HCT116 (cell line): Measurements from ENCODE around the gene DDX54. TPM values are rescaled to one million over a fixed set of nuclear protein-coding genes. Genes with fewer than 3 reads are reported as not detected.

Experiments
- ATAC-seq: fragments of 200-7000 bp; cut with Tn5 transposase; 2 replicates; pipeline ENCODE4 v1.9.1; 2020; ENCODE audit warnings: mild to moderate bottlenecking, moderate library complexity
- BruUV-seq: library from RNA; stranded (reverse); fragments of 400-500 nt; replicated peaks from 2 replicates; lab custom pipeline; 2021; lab: Mats Ljungman, UMichigan
- CTCF ChIA-PET: fragments of 300-600 bp; sonication (Branson Sonifier 250); formaldehyde crosslinking; loops from one replicate; lab custom pipeline; 2021; ENCODE audit warnings: antibody characterized with exemption; lab: Charles Lee
- POLR2A ChIA-PET: fragments of 300-600, 350-600 bp; sonication (Branson Sonifier 250); formaldehyde crosslinking; loops from one replicate; lab custom pipeline; 2021; ENCODE audit warnings: antibody characterized with exemption; lab: Charles Lee
- RAD21 ChIA-PET, 2 experiments: fragments of 300-600 bp; sonication (Branson Sonifier 250); formaldehyde crosslinking; loops; one replicate each; lab custom pipeline; 2023; ENCODE audit warnings: low total read pairs in 2 of 2; ENCODE audit not compliant: uncharacterized antibody in 2 of 2, unreplicated experiment in 2 of 2, low non-redundant PET in 1 of 2; lab: Charles Lee
- DNase-seq: peaks from one replicate; pipeline ENCODE4 v3.0.0-alpha.2; 2010; ENCODE audit warnings: low read depth, low spot score
- H2AFZ ChIP-seq: fragments of 200-600 bp; shearing (Covaris generic), sonication (generic); 2 replicates; pipeline ENCODE4 v1.6.1; 2017; ENCODE audit warnings: low read depth, mixed run types, mixed read lengths, antibody characterized with exemption, low read length; ENCODE audit not compliant: poor library complexity, severe bottlenecking
- H3K27ac ChIP-seq: 2 replicates; pipeline ENCODE4 v1.5.1; 2012; ENCODE audit warnings: low read depth, low read length
- H3K27me3 ChIP-seq: fragments of 200-600 bp; sonication (generic); 2 replicates; pipeline ENCODE4 v1.6.1; 2016; ENCODE audit warnings: mixed run types, low read length, mixed read lengths; ENCODE audit not compliant: insufficient read depth
- H3K36me3 ChIP-seq, 2 experiments: fragments of 200-500 bp in 1 of 2; fragments of 200-600 bp in 1 of 2; sonication (Bioruptor generic) in 1 of 2; sonication (generic) in 1 of 2; 2 replicates each; pipeline versions ENCODE4 v1.5.1 to v1.6.1; 2014 to 2016; ENCODE audit warnings: low read length in 2 of 2, inconsistent platforms in 1 of 2, mixed read lengths in 1 of 2, mixed run types in 1 of 2; ENCODE audit not compliant: insufficient read depth in 2 of 2, control insufficient read depth in 1 of 2
- H3K4me1 ChIP-seq, 2 experiments: fragments of 200-600 bp in 1 of 2; sonication (generic) in 1 of 2; 2 replicates each; pipeline versions ENCODE4 v1.5.1 to v1.6.1; 2012 to 2017; ENCODE audit warnings: low read length in 2 of 2, inconsistent platforms in 1 of 2, mild to moderate bottlenecking in 1 of 2, mixed read lengths in 1 of 2, mixed run types in 1 of 2, moderate library complexity in 1 of 2; ENCODE audit not compliant: insufficient read depth in 2 of 2, control insufficient read depth in 1 of 2
- H3K4me2 ChIP-seq: fragments of 200-600 bp; sonication (generic); 2 replicates; pipeline ENCODE4 v1.6.1; 2017; ENCODE audit warnings: mixed run types, low read length, mixed read lengths
- H3K4me3 ChIP-seq, 2 experiments: fragments of 200-600 bp in 1 of 2; sonication (generic) in 1 of 2; replicated peaks in 1 of 2; 2 replicates each; pipeline ENCODE4 v1.5.1; 2011 to 2016; ENCODE audit warnings: low read length in 2 of 2, control low read depth in 1 of 2, low read depth in 1 of 2, mild to moderate bottlenecking in 1 of 2, mixed read lengths in 1 of 2, mixed run types in 1 of 2
- H3K79me2 ChIP-seq: fragments of 200-600 bp; sonication (generic); 2 replicates; pipeline ENCODE4 v1.6.1; 2017; ENCODE audit warnings: mild to moderate bottlenecking, mixed run types, low read length, moderate library complexity, mixed read lengths; ENCODE audit not compliant: insufficient read depth
- H3K9ac ChIP-seq: fragments of 200-600 bp; sonication (generic); 2 replicates; pipeline ENCODE4 v1.6.1; 2016; ENCODE audit warnings: low read length, mixed read lengths
- H3K9me2 ChIP-seq: fragments of 200-600 bp; sonication (generic), shearing (Covaris generic); 2 replicates; pipeline ENCODE4 v1.6.1; 2017; ENCODE audit warnings: mixed run types, mild to moderate bottlenecking, moderate library complexity; ENCODE audit not compliant: insufficient read depth
- H3K9me3 ChIP-seq, 2 experiments: fragments of 200-500 bp in 1 of 2; fragments of 200-600 bp in 1 of 2; sonication (Bioruptor generic) in 1 of 2; sonication (generic) in 1 of 2; 2 replicates each; pipeline ENCODE4 v1.6.1; 2014 to 2017; ENCODE audit warnings: low read length in 2 of 2, mixed read lengths in 2 of 2, inconsistent platforms in 1 of 2, low read depth in 1 of 2, mild to moderate bottlenecking in 1 of 2, mixed run types in 1 of 2, moderate library complexity in 1 of 2; ENCODE audit not compliant: control insufficient read depth in 1 of 2, insufficient read depth in 1 of 2
- H4K20me1 ChIP-seq: fragments of 200-600 bp; sonication (generic), shearing (Covaris generic); 2 replicates; pipeline ENCODE4 v1.6.1; 2017; ENCODE audit warnings: mixed run types, mild to moderate bottlenecking, moderate library complexity; ENCODE audit not compliant: insufficient read depth
- ELF1 ChIP-seq: IDR thresholded peaks from 2 replicates; pipeline ENCODE4 v1.6.1; 2012; ENCODE audit warnings: low read depth, borderline replicate concordance
- EZH2 ChIP-seq: fragments of 200-600 bp; sonication (generic); IDR thresholded peaks from 2 replicates; pipeline ENCODE4 v1.6.1; 2017; ENCODE audit warnings: antibody characterized with exemption, mixed run types
- EZH2phosphoT487 ChIP-seq: fragments of 200-600 bp; IDR thresholded peaks from 2 replicates; pipeline ENCODE4 v1.6.1; 2018; ENCODE audit warnings: antibody characterized with exemption, borderline replicate concordance
- SP1 ChIP-seq: IDR thresholded peaks from 2 replicates; pipeline ENCODE4 v1.6.1; 2012; ENCODE audit warnings: low read depth
- SRF ChIP-seq: IDR thresholded peaks from 2 replicates; pipeline ENCODE4 v1.6.1; 2012; ENCODE audit warnings: low read depth
- TCF7L2 ChIP-seq: IDR thresholded peaks from 2 replicates; pipeline ENCODE4 v1.7.0; 2011; ENCODE audit warnings: borderline replicate concordance, inconsistent platforms; ENCODE audit not compliant: insufficient read depth, insufficient read length; ENCODE audit errors: extremely low read depth
- ZFX ChIP-seq: fragments of 450-650 bp; IDR thresholded peaks from 2 replicates; pipeline ENCODE4 v1.6.1; 2017
- ZNF274 ChIP-seq: fragments of 200-500 bp; sonication (Bioruptor generic); IDR thresholded peaks from 2 replicates; pipeline ENCODE4 v1.6.1; 2014; ENCODE audit warnings: mild to moderate bottlenecking, low read depth, low read length, inconsistent platforms
- intact Hi-C: fragments of 100-400 bp; cut with micrococcal nuclease; formaldehyde crosslinking; loops from 2 replicates; pipeline ENCODE4 v1.10.0; 2022
- total RNA-seq: library from RNA; stranded (reverse); gene quantifications from one replicate; pipeline ENCODE4 v1.2.1, GENCODE V29; 2021; ENCODE audit not compliant: unreplicated experiment
- TF ChIP-seq, protein P1 (sequence below): IDR thresholded peaks from 2 replicates; pipeline ENCODE4 v1.6.1; 2012; ENCODE audit warnings: low read depth
- TF ChIP-seq, protein P2 (sequence below), 3 experiments: fragments of 200-600 bp in 1 of 3; sonication (generic) in 1 of 3; IDR thresholded peaks in 2 of 3; conservative IDR thresholded peaks in 1 of 3; 2 replicates each; pipeline ENCODE4 v1.5.1; 2012 to 2017; ENCODE audit warnings: low read depth in 2 of 3, low read length in 2 of 3, antibody characterized with exemption in 1 of 3, borderline replicate concordance in 1 of 3, control low read depth in 1 of 3, mild to moderate bottlenecking in 1 of 3, mixed read lengths in 1 of 3, mixed run types in 1 of 3, moderate library complexity in 1 of 3; ENCODE audit not compliant: insufficient read depth in 1 of 3
- TF ChIP-seq, protein P3 (sequence below): IDR thresholded peaks from 2 replicates; pipeline ENCODE4 v1.6.1; 2012

The DDX54 gene
- total RNA-seq, 1 experiment from 2014 or later = 110 TPM

DNA sequence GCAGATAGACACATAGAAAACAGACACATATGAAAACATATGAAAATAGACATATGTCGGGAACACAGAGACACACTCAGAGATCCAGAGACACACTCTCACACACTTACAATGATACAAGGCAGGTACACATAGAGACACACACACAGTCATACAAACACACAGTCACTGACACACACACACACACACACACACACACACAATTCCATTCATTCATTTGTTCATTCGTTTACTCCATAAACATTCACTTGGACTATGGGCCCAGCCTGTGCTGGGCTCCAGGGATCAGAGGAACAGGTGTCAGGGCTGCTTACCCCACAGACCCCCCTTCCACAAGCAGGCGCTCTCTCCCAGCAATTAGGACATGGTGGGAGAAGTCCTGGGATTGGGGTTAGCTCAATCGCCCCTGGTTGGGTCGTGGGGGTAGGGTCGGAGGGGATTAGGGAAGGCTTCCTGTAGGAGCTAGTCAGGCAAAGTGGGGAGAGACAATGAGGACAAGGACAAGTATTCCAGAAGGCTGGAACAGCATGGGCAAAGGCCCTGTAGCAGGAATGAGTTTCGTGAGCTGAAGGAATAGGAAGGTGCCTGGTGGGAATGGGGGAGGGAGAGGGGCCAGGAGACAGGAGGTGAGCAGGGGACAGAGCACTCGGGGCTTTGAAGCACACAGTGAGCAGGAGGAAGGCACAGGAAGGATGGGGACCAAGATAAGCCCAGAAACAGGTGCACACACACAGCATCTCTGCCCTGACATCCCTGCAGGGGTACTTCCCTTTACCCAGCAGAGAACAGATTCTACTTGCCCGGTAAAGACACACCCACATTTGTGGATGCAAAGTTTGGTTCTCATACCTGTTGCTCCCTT, 56.2 kb downstream of the DDX54 start:
- no peak overlapping the region for H3K27ac ChIP-seq
- no peaks in the 10 kb centered on the region for H3K9me3 ChIP-seq
- intact Hi-C loops = no loop called here
- BruUV-seq = no TSS peak
- no peaks in the 10 kb centered on the region for H4K20me1 ChIP-seq
- no peaks in the 10 kb centered on the region for H3K9me2 ChIP-seq
- TF ChIP-seq, protein P1, sequence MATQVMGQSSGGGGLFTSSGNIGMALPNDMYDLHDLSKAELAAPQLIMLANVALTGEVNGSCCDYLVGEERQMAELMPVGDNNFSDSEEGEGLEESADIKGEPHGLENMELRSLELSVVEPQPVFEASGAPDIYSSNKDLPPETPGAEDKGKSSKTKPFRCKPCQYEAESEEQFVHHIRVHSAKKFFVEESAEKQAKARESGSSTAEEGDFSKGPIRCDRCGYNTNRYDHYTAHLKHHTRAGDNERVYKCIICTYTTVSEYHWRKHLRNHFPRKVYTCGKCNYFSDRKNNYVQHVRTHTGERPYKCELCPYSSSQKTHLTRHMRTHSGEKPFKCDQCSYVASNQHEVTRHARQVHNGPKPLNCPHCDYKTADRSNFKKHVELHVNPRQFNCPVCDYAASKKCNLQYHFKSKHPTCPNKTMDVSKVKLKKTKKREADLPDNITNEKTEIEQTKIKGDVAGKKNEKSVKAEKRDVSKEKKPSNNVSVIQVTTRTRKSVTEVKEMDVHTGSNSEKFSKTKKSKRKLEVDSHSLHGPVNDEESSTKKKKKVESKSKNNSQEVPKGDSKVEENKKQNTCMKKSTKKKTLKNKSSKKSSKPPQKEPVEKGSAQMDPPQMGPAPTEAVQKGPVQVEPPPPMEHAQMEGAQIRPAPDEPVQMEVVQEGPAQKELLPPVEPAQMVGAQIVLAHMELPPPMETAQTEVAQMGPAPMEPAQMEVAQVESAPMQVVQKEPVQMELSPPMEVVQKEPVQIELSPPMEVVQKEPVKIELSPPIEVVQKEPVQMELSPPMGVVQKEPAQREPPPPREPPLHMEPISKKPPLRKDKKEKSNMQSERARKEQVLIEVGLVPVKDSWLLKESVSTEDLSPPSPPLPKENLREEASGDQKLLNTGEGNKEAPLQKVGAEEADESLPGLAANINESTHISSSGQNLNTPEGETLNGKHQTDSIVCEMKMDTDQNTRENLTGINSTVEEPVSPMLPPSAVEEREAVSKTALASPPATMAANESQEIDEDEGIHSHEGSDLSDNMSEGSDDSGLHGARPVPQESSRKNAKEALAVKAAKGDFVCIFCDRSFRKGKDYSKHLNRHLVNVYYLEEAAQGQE = no peak
- TF ChIP-seq EZH2phosphoT487 (no peak), ELF1 (no peak), TCF7L2 (no peak), SP1 (no peak), ZNF274 (no peak), SRF (no peak), EZH2 (no peak), ZFX (no peak)
- TF ChIP-seq, protein P2, sequence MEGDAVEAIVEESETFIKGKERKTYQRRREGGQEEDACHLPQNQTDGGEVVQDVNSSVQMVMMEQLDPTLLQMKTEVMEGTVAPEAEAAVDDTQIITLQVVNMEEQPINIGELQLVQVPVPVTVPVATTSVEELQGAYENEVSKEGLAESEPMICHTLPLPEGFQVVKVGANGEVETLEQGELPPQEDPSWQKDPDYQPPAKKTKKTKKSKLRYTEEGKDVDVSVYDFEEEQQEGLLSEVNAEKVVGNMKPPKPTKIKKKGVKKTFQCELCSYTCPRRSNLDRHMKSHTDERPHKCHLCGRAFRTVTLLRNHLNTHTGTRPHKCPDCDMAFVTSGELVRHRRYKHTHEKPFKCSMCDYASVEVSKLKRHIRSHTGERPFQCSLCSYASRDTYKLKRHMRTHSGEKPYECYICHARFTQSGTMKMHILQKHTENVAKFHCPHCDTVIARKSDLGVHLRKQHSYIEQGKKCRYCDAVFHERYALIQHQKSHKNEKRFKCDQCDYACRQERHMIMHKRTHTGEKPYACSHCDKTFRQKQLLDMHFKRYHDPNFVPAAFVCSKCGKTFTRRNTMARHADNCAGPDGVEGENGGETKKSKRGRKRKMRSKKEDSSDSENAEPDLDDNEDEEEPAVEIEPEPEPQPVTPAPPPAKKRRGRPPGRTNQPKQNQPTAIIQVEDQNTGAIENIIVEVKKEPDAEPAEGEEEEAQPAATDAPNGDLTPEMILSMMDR (IDR thresholded peaks at IDR 0.05 in 2 of 3, conservative IDR thresholded peaks at IDR 0.05 in 1 of 3; ENCODE audit: borderline replicate concordance in 1 of 3, insufficient read depth in 1 of 3, low read depth in 2 of 3, low read length in 2 of 3) = no peak
- TF ChIP-seq, protein P3, sequence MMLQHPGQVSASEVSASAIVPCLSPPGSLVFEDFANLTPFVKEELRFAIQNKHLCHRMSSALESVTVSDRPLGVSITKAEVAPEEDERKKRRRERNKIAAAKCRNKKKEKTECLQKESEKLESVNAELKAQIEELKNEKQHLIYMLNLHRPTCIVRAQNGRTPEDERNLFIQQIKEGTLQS = no peak
- no peak overlapping the region for H3K4me3 ChIP-seq
- RAD21 ChIA-PET = no interaction called here
- DNase-seq (no peak), ATAC-seq (no peak)
- H3K79me2 ChIP-seq = peaks cover 8% of the 10 kb centered on the region; the same call in 1 of the 2 replicates
- CTCF ChIA-PET = interaction anchor here (0.7 kb wide), 1 partner anchor 9 kb away, joined by 3 read pairs; no protein-coding TSS in a partner anchor
- H3K4me1 ChIP-seq = peaks cover under 1 to 3% of the 10 kb centered on the region in 2 experiments; a peak in 3 of 4 replicates
- peaks cover 3 to 5% of the 10 kb centered on the region in 2 experiments; a peak in 3 of 4 replicates for H3K36me3 ChIP-seq
- no peak overlapping the region for H3K4me2 ChIP-seq
- no peak overlapping the region for H2AFZ ChIP-seq
- H3K9ac ChIP-seq = no peak overlapping the region
- POLR2A ChIA-PET = interaction anchor here (0.6 kb wide), 1 partner anchor 106 kb away, joined by 3 read pairs; no protein-coding TSS in a partner anchor
- H3K27me3 ChIP-seq = no peaks in the 10 kb centered on the region
